NCI-H2171 treated with DMSO at 0.1 percent for 48 hours (cell line): ENCODE data around the gene TCTN3.
"Not testable (repeated sequence)": the region's sequence is repeated elsewhere in the genome, so short reads cannot be mapped to it uniquely, and the experiment has no call there.

ENCODE experiments used
- DNase-seq: peaks from one replicate; lab custom pipeline; 2025; lab: John Stamatoyannopoulos, UW

Gene TCTN3

DNA sequence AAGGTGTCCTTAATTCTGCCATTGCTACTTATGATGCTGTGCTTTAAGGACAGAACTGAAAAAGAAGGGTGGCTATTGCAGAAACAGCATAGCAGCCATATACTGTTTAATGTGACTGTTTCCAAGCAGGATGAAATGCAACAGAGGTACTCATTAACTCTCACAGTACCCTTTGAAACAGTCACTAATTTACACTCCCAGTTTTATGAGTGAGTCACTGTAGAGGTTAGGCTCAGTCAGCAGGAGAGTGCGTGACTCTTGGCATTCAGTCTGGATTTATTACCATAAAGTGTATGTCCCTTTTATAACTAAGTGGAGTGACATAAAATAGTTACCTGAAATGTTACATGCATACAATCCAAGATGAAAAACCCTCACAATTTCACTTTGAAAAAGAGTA is 64.9 kb downstream of the TCTN3 start:
- DNase-seq, result no peak

- DNase-seq, result no peak
These were observed 67.2 kb downstream of the TCTN3 start for GRCh38 chr10:95626500-95626899.

DNA sequence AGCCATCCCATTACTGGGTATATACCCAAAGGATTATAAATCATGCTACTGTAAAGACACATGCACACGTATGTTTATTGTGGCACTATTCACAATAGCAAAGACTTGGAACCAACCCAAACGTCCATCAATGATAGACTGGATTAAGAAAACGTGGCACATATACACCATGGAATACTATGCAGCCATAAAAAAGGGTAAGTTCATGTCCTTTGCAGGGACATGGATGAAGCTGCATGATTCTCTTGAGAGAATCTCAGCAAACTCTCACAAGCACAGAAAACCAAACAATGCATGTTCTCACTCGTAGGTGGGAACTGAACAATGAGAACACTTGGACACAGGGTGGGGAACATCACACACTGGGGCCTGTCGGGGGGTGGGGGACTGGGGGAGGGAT is 73.3 kb downstream of the TCTN3 start:
- DNase-seq, result not testable (repeated sequence)

- DNase-seq, result no peak
These were observed 75.6 kb downstream of the TCTN3 start for GRCh38 chr10:95618101-95618500.

- DNase-seq, result no peak
These were observed 77.3 kb downstream of the TCTN3 start for GRCh38 chr10:95616446-95616845.
